A549 treated with CpdA at 1 μM for 4 hours (cell line): Measurements from ENCODE around the gene CIP2A. TPM values are rescaled to one million over a fixed set of nuclear protein-coding genes. Genes with fewer than 3 reads are reported as not detected.

Experiments used
- total RNA-seq: library from RNA; stranded (reverse); fragments of 200-300 nt; extraction: Qiagen RNA extraction; gene quantifications from 5 replicates; pipeline ENCODE4 v1.2.3, GENCODE V29; 2022; ENCODE audit warnings: low read depth

CIP2A gene
- 17.3 to 24.4 TPM (median 22.8 TPM) in 5 replicates for total RNA-seq

DNA sequence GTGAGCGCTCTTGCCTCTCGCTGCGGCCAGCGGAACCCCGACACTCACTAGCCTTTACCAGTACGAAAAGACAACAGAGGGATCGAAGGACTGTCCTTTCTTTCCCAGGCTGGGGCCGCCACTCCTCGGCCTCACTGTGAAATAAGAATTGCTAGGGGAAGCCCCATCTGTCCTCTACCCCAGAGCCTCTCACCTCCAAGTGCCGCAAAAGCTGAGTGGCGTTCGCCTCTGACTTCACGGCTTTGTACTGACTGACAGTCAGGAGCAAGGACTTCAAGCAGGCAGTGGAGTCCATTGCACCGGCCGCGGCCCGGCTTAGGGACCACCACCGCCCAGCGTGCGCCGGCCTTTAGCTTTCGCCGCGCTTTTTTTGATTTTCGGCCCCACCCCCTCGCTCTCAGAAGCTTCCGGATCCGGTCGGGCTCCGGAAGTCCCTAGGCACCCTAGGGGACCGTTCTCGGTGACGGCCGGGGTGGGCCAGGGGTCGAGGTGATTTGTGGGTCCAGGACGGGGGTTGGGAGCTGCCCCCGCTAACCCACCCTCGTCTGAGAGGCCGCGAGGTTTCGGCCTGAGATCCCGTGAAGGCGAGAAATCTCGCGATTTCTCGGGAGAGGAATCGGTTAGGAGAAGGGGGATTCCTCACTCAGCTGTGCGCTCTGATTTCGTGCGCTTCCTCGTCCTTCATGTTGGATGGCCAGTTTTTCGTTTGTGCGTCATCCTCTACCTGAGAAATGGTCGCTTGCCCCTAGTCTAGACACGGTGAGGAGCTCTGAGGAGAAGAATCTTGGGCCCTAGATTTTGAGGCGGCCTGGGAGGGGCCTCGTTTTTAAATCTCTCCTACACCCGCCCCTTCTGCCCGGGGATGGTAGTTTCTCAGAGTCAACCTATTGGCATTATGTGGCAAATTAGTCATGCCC is at the start of gene CIP2A, which contains the start of gene DZIP3:
TSS of gene CIP2A (minus strand) at position 358 of the 917 bp plus-strand sequence. CDS start at position 295, 63 bp downstream.
TSS of gene DZIP3 (plus strand) at position 642 of the 917 bp plus-strand sequence. CDS start 15,685 bp downstream, outside the sequence.

DNA sequence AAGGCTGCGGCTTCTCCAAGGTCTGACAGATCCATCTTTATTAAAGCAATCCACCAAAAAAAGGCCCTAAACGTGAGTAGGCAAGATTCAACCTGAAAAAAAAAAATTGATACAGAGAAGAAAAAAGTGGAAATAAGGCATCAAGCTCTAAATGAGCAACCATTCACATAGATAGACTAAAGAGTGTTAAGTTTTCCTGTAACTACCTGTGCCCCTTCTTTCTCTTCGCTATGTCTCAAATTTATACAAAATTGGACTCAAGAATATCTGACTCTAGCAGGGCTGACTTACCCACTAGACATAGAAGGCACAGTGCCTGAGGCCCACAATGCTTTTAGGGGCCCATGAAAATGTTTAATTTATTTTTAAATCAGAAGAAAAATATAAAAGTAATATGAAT is 78.7 kb downstream of the CIP2A start, which contains the start of gene MYH15:
TSS of gene MYH15 (minus strand) at position 101 of the 400 bp plus-strand sequence. CDS start at position 35, 66 bp downstream.

Other genes starting within 250 kb of the CIP2A start
- gene MYH15, start 78.8 kb downstream of the CIP2A start, total RNA-seq: 0.16 to 0.27 TPM (median 0.24 TPM) in 5 replicates
- gene DZIP3, start 284 bp upstream of the CIP2A start, total RNA-seq: 4.4 to 5.0 TPM (median 4.6 TPM) in 5 replicates
- not detected in 5 replicates for gene RETNLB, start 168.0 kb upstream of the CIP2A start, total RNA-seq
- not detected in 5 replicates for gene TRAT1, start 233.3 kb upstream of the CIP2A start, total RNA-seq